ENCODE measurements around the gene GRAMD1B.
"Not testable (repeated sequence)": the region's sequence is repeated elsewhere in the genome, so short reads cannot be mapped to it uniquely, and the experiment has no call there.

The GRAMD1B gene

GRCh38 chr11:123544631-123545375 is 114.7 kb downstream of the GRAMD1B start:
- no peak for DNase-seq

- DNase-seq = no peak
Measured at GRCh38 chr11:123545726-123546270, 115.7 kb downstream of the GRAMD1B start.

- DNase-seq = no peak
Measured at GRCh38 chr11:123546515-123546914, 116.4 kb downstream of the GRAMD1B start.

GRCh38 chr11:123547180-123547579 is 117.1 kb downstream of the GRAMD1B start:
- no peak for DNase-seq

- DNase-seq = no peak
Measured at GRCh38 chr11:123548774-123549173, 118.7 kb downstream of the GRAMD1B start.

GRCh38 chr11:123549926-123550917 is 120.2 kb downstream of the GRAMD1B start:
- no peak for DNase-seq

GRCh38 chr11:123551079-123551478 is 121.0 kb downstream of the GRAMD1B start:
- DNase-seq = no peak

GRCh38 chr11:123556633-123557032 is 126.6 kb downstream of the GRAMD1B start:
- DNase-seq = no peak

GRCh38 chr11:123558536-123559315 is 128.7 kb downstream of the GRAMD1B start:
- no peak for DNase-seq

- DNase-seq = no peak
Measured at GRCh38 chr11:123559523-123559955, 129.5 kb downstream of the GRAMD1B start.

- no peak for DNase-seq
Measured at GRCh38 chr11:123560006-123560405, 129.9 kb downstream of the GRAMD1B start.

- DNase-seq = no peak
Measured at GRCh38 chr11:123561431-123561800, 131.3 kb downstream of the GRAMD1B start.

- DNase-seq = no peak
Measured at GRCh38 chr11:123562158-123562557, 132.1 kb downstream of the GRAMD1B start.

- DNase-seq = no peak
Measured at GRCh38 chr11:123562829-123563228, 132.8 kb downstream of the GRAMD1B start.

- no peak for DNase-seq
Measured at GRCh38 chr11:123564221-123564620, 134.2 kb downstream of the GRAMD1B start.

GRCh38 chr11:123566852-123567251 is 136.8 kb downstream of the GRAMD1B start:
- no peak for DNase-seq

- no peak for DNase-seq
Measured at GRCh38 chr11:123567466-123567865, 137.4 kb downstream of the GRAMD1B start.

- no peak for DNase-seq
Measured at GRCh38 chr11:123568367-123568870, 138.3 kb downstream of the GRAMD1B start.

- DNase-seq = no peak
Measured at GRCh38 chr11:123569393-123569792, 139.3 kb downstream of the GRAMD1B start.

GRCh38 chr11:123570939-123571580 is 141.0 kb downstream of the GRAMD1B start:
- DNase-seq = no peak

GRCh38 chr11:123572791-123573190 is 142.7 kb downstream of the GRAMD1B start:
- DNase-seq = not testable (repeated sequence)

GRCh38 chr11:123573286-123573685 is 143.2 kb downstream of the GRAMD1B start:
- no peak for DNase-seq

Measured in effector CD8-positive, alpha-beta T cell (primary cell).